MCF 10A (cell line): ENCODE results near the gene GPR141. TPM values are rescaled to one million over a fixed set of nuclear protein-coding genes. Genes with fewer than 3 reads are reported as not detected.

Source experiments
- BruUV-seq: library from RNA; stranded (reverse); fragments of 400-500 nt; replicated peaks from 2 replicates; lab custom pipeline; 2021; lab: Mats Ljungman, UMichigan
- CTCF ChIA-PET: fragments of 300-600 bp; sonication (Branson Sonifier 250); formaldehyde crosslinking; extraction: SDS; loops from one replicate; lab custom pipeline; 2021; ENCODE audit warnings: antibody characterized with exemption, inconsistent platforms; lab: Yijun Ruan, JAX
- POLR2A ChIA-PET: fragments of 300-600, 350-650 bp; sonication (Branson Sonifier 250); formaldehyde crosslinking; extraction: SDS; loops from one replicate; lab custom pipeline; 2020; ENCODE audit warnings: antibody characterized with exemption, inconsistent platforms; lab: Yijun Ruan, JAX
- DNase-seq: peaks from one replicate; pipeline ENCODE4 v3.0.0-alpha.2; 2018; ENCODE audit not compliant: unreplicated experiment
- H3K27ac Mint-ChIP-seq: one replicate; pipeline ENCODE4 v1.8.0; 2022; ENCODE audit warnings: mild to moderate bottlenecking, low read depth, mixed read lengths; ENCODE audit not compliant: unreplicated experiment
- H3K27me3 Mint-ChIP-seq: one replicate; pipeline ENCODE4 v1.8.0; 2022; ENCODE audit warnings: mixed read lengths; ENCODE audit not compliant: insufficient read depth, unreplicated experiment
- H3K36me3 Mint-ChIP-seq: one replicate; pipeline ENCODE4 v1.8.0; 2022; ENCODE audit warnings: mild to moderate bottlenecking, moderate library complexity, mixed read lengths; ENCODE audit not compliant: insufficient read depth, unreplicated experiment
- H3K4me1 Mint-ChIP-seq: one replicate; pipeline ENCODE4 v1.8.0; 2022; ENCODE audit warnings: mixed read lengths; ENCODE audit not compliant: insufficient read depth, unreplicated experiment
- H3K4me3 Mint-ChIP-seq: one replicate; pipeline ENCODE4 v1.8.0; 2022; ENCODE audit warnings: mild to moderate bottlenecking, moderate library complexity, mixed read lengths; ENCODE audit not compliant: unreplicated experiment
- H3K9me3 Mint-ChIP-seq: one replicate; pipeline ENCODE4 v1.8.0; 2022; ENCODE audit warnings: mixed read lengths; ENCODE audit not compliant: unreplicated experiment
- CTCF ChIP-seq: fragments of 200-600 bp; IDR thresholded peaks from one replicate; pipeline ENCODE4 v1.8.0; 2022; ENCODE audit warnings: antibody characterized with exemption, mild to moderate bottlenecking; ENCODE audit not compliant: unreplicated experiment
- intact Hi-C: fragments of 100-400 bp; cut with micrococcal nuclease; formaldehyde crosslinking; loops from 2 replicates; pipeline ENCODE4 v1.14.1; 2022
- total RNA-seq: library from RNA; stranded (reverse); gene quantifications from 2 replicates; pipeline ENCODE4 v1.2.3, GENCODE V29; 2022

The GPR141 gene
- total RNA-seq, 1 experiment from 2014 or later, result 2.8 TPM

DNA sequence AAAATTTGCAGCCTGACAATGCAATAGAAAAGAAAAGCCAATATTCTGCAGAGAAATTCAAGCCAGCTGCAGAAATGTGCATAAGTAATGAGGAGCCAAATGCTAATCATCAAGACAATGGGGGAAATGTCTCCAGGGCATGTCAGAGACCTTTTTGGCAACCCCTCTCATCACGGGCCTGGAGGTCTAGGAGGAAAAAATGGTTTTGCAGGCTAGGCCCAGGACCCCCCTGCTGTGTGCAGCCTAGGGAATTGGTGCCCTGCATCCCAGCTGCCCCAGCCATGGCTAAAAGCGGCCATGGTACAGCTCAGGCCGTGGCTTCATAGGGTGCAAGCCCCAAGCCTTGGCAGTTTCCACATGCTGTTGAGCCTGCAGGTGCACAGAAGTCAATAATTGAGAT is 92.4 kb downstream of the GPR141 start:
- no TSS peak for BruUV-seq
- no peaks in the 10 kb centered on the region for H3K27me3 Mint-ChIP-seq
- H3K9me3 Mint-ChIP-seq, result peaks cover 33% of the 10 kb centered on the region
- intact Hi-C loops, result no loop called here
- no peak overlapping the region for H3K4me3 Mint-ChIP-seq
- no peaks in the 10 kb centered on the region for H3K36me3 Mint-ChIP-seq
- no peak for DNase-seq
- H3K27ac Mint-ChIP-seq, result no peak overlapping the region
- ChIA-PET POLR2A (no interaction called here), CTCF (no interaction called here)
- no peaks in the 10 kb centered on the region for H3K4me1 Mint-ChIP-seq
- TF ChIP-seq CTCF, result no peak

DNA sequence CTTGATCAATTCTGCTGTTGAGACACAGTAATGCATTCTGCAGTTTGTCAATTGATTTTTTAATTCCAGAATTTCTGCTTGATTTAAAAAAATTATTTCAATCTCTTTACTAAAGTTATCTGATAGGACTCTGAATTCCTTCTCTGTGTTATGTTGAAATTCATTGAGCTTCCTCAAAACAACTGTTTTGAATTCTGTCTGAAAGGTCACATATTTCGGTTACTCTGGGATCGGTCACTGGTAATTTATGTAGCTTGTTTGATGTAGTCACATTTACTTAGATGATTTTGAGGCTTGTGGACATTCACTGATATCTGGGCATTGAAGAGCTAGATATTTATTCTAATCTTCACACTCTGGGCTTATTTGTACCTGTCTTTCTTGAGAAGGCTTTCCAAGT is 97.6 kb downstream of the GPR141 start:
- ChIA-PET POLR2A (interaction anchor here (0.6 to 0.7 kb wide), 2 partner anchors 21 to 316 kb away, joined by 3 to 4 read pairs; no protein-coding TSS in a partner anchor), CTCF (interaction anchor here (0.6 to 1.2 kb wide), 2 partner anchors 51 to 72 kb away, joined by 3 to 4 read pairs; no protein-coding TSS in a partner anchor)
- Mint-ChIP-seq H3K27ac (no peak overlapping the region), H3K27me3 (no peaks in the 10 kb centered on the region), H3K36me3 (no peaks in the 10 kb centered on the region), H3K4me1 (peaks cover 5% of the 10 kb centered on the region), H3K4me3 (no peak overlapping the region), H3K9me3 (peaks cover 19% of the 10 kb centered on the region)
- intact Hi-C loops, result no loop called here
- no TSS peak for BruUV-seq
- no peak for DNase-seq
- no peak for TF ChIP-seq CTCF

GRCh38 chr7:37782166-37782565 is 98.6 kb downstream of the GPR141 start:
- H3K4me3 Mint-ChIP-seq, result no peak overlapping the region
- TF ChIP-seq CTCF, result no peak
- intact Hi-C loops, result no loop called here
- no TSS peak for BruUV-seq
- CTCF ChIA-PET, result interaction anchor here (0.6 to 1.2 kb wide), 2 partner anchors 50 to 78 kb away, joined by 3 read pairs; no protein-coding TSS in a partner anchor
- H3K27ac Mint-ChIP-seq, result no peak overlapping the region
- POLR2A ChIA-PET, result no interaction called here
- H3K27me3 Mint-ChIP-seq, result no peaks in the 10 kb centered on the region
- no peak for DNase-seq
- H3K4me1 Mint-ChIP-seq, result peaks cover 5% of the 10 kb centered on the region
- H3K9me3 Mint-ChIP-seq, result peaks cover 14% of the 10 kb centered on the region
- H3K36me3 Mint-ChIP-seq, result no peaks in the 10 kb centered on the region

- H3K27me3 Mint-ChIP-seq, result no peaks in the 10 kb centered on the region
- H3K4me1 Mint-ChIP-seq, result peaks cover 5% of the 10 kb centered on the region
- H3K36me3 Mint-ChIP-seq, result no peaks in the 10 kb centered on the region
- POLR2A ChIA-PET, result no interaction called here
- no peak for TF ChIP-seq CTCF
- no peak for DNase-seq
- H3K9me3 Mint-ChIP-seq, result no peaks in the 10 kb centered on the region
- no TSS peak for BruUV-seq
- CTCF ChIA-PET, result interaction anchor here (0.7 to 1.1 kb wide), 2 partner anchors 13 to 179 kb away, joined by 3 read pairs; no protein-coding TSS in a partner anchor
- no peak overlapping the region for H3K27ac Mint-ChIP-seq
- intact Hi-C loops, result no loop called here
- no peak overlapping the region for H3K4me3 Mint-ChIP-seq
Measured at GRCh38 chr7:37784015-37784414, 100.4 kb downstream of the GPR141 start.
